HEK293 (cell line): ENCODE data around the gene CCDC24.

Experiments
- CTCF ChIA-PET: fragments of 350-600 bp; formaldehyde crosslinking; extraction: SDS; loops from one replicate; lab custom pipeline; 2021; ENCODE audit warnings: antibody characterized with exemption; lab: Yijun Ruan, JAX
- POLR2A ChIA-PET: fragments of 300-600 bp; formaldehyde crosslinking; extraction: SDS; loops from one replicate; lab custom pipeline; 2020; ENCODE audit warnings: antibody characterized with exemption, inconsistent platforms; lab: Yijun Ruan, JAX
- H3K27ac ChIP-seq: fragments of 200-500 bp; sonication (Bioruptor generic); 2 replicates; pipeline ENCODE4 v1.5.1; 2014; ENCODE audit warnings: low read depth, low read length, control low read depth, inconsistent platforms; ENCODE audit errors: extremely low read depth
- H3K36me3 ChIP-seq, 2 experiments: fragments of 200-500 bp in 1 of 2; sonication (Bioruptor generic) in 1 of 2; 1 replicate in 1 of 2; 2 replicates in 1 of 2; pipeline ENCODE4 v1.5.1; 2014 to 2017; ENCODE audit warnings: inconsistent platforms in 2 of 2, low read length in 2 of 2; ENCODE audit not compliant: control insufficient read depth in 2 of 2, insufficient read depth in 1 of 2
- H3K4me1 ChIP-seq: fragments of 200-500 bp; sonication (Bioruptor generic); 2 replicates; pipeline ENCODE4 v1.5.1; 2014; ENCODE audit warnings: mild to moderate bottlenecking, low read length, inconsistent platforms; ENCODE audit not compliant: control insufficient read depth, insufficient read depth
- H3K4me3 ChIP-seq: 2 replicates; pipeline ENCODE4 v1.5.1; 2011; ENCODE audit warnings: low read depth, mild to moderate bottlenecking, control low read depth, low read length, moderate library complexity
- H3K9me3 ChIP-seq: fragments of 200-500 bp; sonication (Bioruptor generic); 2 replicates; pipeline ENCODE4 v1.5.1; 2014; ENCODE audit warnings: low read depth, low read length, inconsistent platforms; ENCODE audit not compliant: control insufficient read depth, insufficient read depth
- EGR2 ChIP-seq: fragments of 450-650 bp; formaldehyde crosslinking; IDR thresholded peaks from 2 replicates; pipeline ENCODE4 v1.5.1; 2016; ENCODE audit warnings: low read depth, missing biosample characterization, missing genetic modification characterization
- HOXA7 ChIP-seq: sonication (generic); formaldehyde crosslinking; IDR thresholded peaks from 2 replicates; pipeline ENCODE4 v1.8.1; 2022; ENCODE audit warnings: missing genetic modification reagents, borderline replicate concordance
- KLF8 ChIP-seq: fragments of 450-650 bp; formaldehyde crosslinking; IDR thresholded peaks from 2 replicates; pipeline ENCODE4 v1.5.1; 2016; ENCODE audit warnings: missing biosample characterization, missing genetic modification characterization
- MYNN ChIP-seq: fragments of 450-650 bp; formaldehyde crosslinking; IDR thresholded peaks from 2 replicates; pipeline ENCODE4 v1.5.1; 2016; ENCODE audit warnings: missing biosample characterization, missing genetic modification characterization, borderline replicate concordance
- PBX3 ChIP-seq: sonication (generic); formaldehyde crosslinking; IDR thresholded peaks from 2 replicates; pipeline ENCODE4 v1.8.1; 2022; ENCODE audit warnings: mild to moderate bottlenecking, moderate library complexity, missing genetic modification reagents
- SALL2 ChIP-seq: fragments of 450-650 bp; formaldehyde crosslinking; IDR thresholded peaks from 2 replicates; pipeline ENCODE4 v1.5.0; 2017; ENCODE audit warnings: missing biosample characterization, mild to moderate bottlenecking, missing genetic modification characterization, borderline replicate concordance
- SCRT2 ChIP-seq: fragments of 450-650 bp; formaldehyde crosslinking; IDR thresholded peaks from 2 replicates; pipeline ENCODE4 v1.5.1; 2016; ENCODE audit warnings: missing biosample characterization, missing genetic modification characterization
- WT1 ChIP-seq: fragments of 450-650 bp; formaldehyde crosslinking; IDR thresholded peaks from 2 replicates; pipeline ENCODE4 v1.5.1; 2016; ENCODE audit warnings: missing biosample characterization, missing genetic modification characterization
- ZBTB10 ChIP-seq: fragments of 450-650 bp; formaldehyde crosslinking; IDR thresholded peaks from 2 replicates; pipeline ENCODE4 v1.5.1; 2016; ENCODE audit warnings: missing biosample characterization, missing genetic modification characterization
- ZIC2 ChIP-seq: fragments of 450-650 bp; formaldehyde crosslinking; IDR thresholded peaks from 2 replicates; pipeline ENCODE4 v1.5.1; 2016; ENCODE audit warnings: missing biosample characterization, missing genetic modification characterization
- ZNF169 ChIP-seq: fragments of 450-650 bp; formaldehyde crosslinking; IDR thresholded peaks from 2 replicates; pipeline ENCODE4 v1.5.1; 2016; ENCODE audit warnings: missing biosample characterization, missing genetic modification characterization
- ZNF280C ChIP-seq: fragments of 450-650 bp; formaldehyde crosslinking; IDR thresholded peaks from 2 replicates; pipeline ENCODE4 v1.5.1; 2016; ENCODE audit warnings: missing biosample characterization, missing genetic modification characterization
- ZNF398 ChIP-seq: fragments of 450-650 bp; formaldehyde crosslinking; IDR thresholded peaks from 2 replicates; pipeline ENCODE4 v1.5.1; 2017; ENCODE audit warnings: missing biosample characterization, missing genetic modification characterization
- ZNF488 ChIP-seq: fragments of 450-650 bp; formaldehyde crosslinking; IDR thresholded peaks from 2 replicates; pipeline ENCODE4 v1.5.1; 2016; ENCODE audit warnings: missing biosample characterization, missing genetic modification characterization
- ZNF560 ChIP-seq: fragments of 450-650 bp; formaldehyde crosslinking; IDR thresholded peaks from 2 replicates; pipeline ENCODE4 v1.5.1; 2017; ENCODE audit warnings: missing biosample characterization, missing genetic modification characterization, borderline replicate concordance
- ZNF600 ChIP-seq: fragments of 450-650 bp; formaldehyde crosslinking; IDR thresholded peaks from 2 replicates; pipeline ENCODE4 v1.5.1; 2016; ENCODE audit warnings: missing biosample characterization, missing genetic modification characterization
- ZNF610 ChIP-seq: fragments of 450-650 bp; formaldehyde crosslinking; IDR thresholded peaks from 2 replicates; pipeline ENCODE4 v1.5.1; 2016; ENCODE audit warnings: missing biosample characterization, missing genetic modification characterization, borderline replicate concordance
- ZNF626 ChIP-seq: fragments of 450-650 bp; sonication (Bioruptor Pico); formaldehyde crosslinking; IDR thresholded peaks from 2 replicates; pipeline ENCODE4 v1.5.1; 2018; ENCODE audit warnings: missing biosample characterization, missing genetic modification characterization, inconsistent platforms
- ZNF629 ChIP-seq: fragments of 450-650 bp; formaldehyde crosslinking; IDR thresholded peaks from 2 replicates; pipeline ENCODE4 v1.5.1; 2017; ENCODE audit warnings: missing biosample characterization, missing genetic modification characterization
- TF ChIP-seq, protein P1 (sequence below): fragments of 450-650 bp; formaldehyde crosslinking; IDR thresholded peaks from 2 replicates; pipeline ENCODE4 v1.5.1; 2016; ENCODE audit warnings: missing biosample characterization, missing genetic modification characterization

Gene CCDC24

DNA sequence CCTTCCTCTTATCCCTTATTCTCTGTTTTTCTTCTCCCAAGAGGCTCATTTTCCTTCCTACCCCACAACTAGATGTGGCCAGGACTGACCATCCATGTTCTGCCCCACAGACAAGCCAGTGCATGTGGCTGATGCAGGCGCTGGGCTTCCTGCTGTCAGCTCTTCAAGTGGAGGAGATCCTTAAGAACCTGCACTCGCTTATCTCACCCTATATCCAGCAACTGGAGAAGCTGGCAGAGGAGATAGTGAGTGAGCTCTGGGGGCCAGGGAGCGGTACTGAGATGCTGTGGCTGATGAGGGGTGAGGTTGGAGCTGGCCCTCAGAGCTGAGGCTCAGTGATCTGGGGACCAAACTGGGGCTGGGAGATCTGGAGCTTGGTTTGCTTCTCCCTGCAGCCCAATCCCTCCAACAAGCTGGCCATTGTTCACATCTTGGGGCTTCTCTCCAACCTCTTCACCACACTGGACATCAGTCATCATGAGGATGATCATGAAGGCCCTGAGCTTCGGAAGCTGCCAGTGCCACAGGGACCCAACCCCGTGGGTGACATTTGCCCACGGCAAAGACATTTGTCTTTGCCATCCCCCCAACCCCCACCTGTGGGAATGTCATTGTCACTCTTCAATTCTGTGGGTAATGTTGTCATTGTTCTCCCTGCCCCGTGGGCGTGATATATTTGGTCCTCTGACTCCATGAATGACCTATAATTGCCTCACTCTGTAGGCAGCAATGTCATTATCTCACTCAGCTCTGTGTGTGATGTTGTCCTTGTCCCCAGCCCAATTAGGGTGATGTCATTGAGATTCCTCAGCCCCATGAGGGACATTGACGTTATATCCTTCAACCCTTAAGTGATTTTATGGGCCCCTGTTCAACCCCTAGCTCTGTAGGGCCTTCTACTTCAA lies 32.8 kb upstream of the CCDC24 start (continued):
- no peak for TF ChIP-seq ZNF610 (tag by site-specific recombination)
- peak; percentile 98 for TF ChIP-seq ZNF629
- TF ChIP-seq, protein P1, sequence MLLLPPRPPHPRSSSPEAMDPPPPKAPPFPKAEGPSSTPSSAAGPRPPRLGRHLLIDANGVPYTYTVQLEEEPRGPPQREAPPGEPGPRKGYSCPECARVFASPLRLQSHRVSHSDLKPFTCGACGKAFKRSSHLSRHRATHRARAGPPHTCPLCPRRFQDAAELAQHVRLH (tag by site-specific recombination), result no peak

DNA sequence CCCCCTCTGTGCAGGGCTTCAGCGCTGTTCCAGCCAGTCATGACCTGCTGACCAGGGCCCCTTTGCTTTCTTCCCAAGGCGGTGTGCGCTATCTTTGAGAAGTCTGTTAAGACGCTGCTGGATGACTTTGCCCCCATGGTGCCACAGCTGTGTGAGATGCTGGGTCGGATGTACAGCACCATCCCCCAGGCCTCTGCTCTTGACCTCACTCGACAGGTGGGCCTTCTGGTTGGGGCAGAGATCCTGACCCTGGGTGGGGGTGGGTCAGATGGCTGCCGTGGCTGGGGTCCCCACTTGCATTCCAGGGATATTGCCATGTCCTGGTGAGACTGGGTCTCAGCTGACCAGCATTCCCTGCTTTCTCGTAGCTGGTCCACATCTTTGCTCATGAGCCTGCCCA lies 30.6 kb upstream of the CCDC24 start:
- H3K27ac ChIP-seq, result no peak overlapping the region
- TF ChIP-seq ZNF280C (tag by site-specific recombination), result no peak
- no peak for TF ChIP-seq ZIC2 (tag by site-specific recombination)
- peak; percentile 76 for TF ChIP-seq SCRT2 (tag by site-specific recombination)
- no peak for TF ChIP-seq WT1 (tag by site-specific recombination)
- no peaks in the 10 kb centered on the region for H3K4me1 ChIP-seq
- POLR2A ChIA-PET, result no interaction called here
- no peaks in the 10 kb centered on the region for H3K9me3 ChIP-seq
- CTCF ChIA-PET, result no interaction called here
- H3K36me3 ChIP-seq, result peaks cover 0 to 100% of the 10 kb centered on the region in 2 experiments; a peak in 1 of 3 replicates
- H3K4me3 ChIP-seq, result no peak overlapping the region

- H3K36me3 ChIP-seq, result peaks cover 0 to 100% of the 10 kb centered on the region in 2 experiments; a peak in 1 of 3 replicates
- TF ChIP-seq EGR2 (tag by site-specific recombination), result no peak
- no peak for TF ChIP-seq ZNF398
- TF ChIP-seq MYNN, result no peak
- TF ChIP-seq PBX3 (CRISPR knock-in tag), result no peak
- no peaks in the 10 kb centered on the region for H3K9me3 ChIP-seq
- H3K4me3 ChIP-seq, result no peak overlapping the region
- H3K27ac ChIP-seq, result no peak overlapping the region
- no peaks in the 10 kb centered on the region for H3K4me1 ChIP-seq
- CTCF ChIA-PET, result no interaction called here
- POLR2A ChIA-PET, result no interaction called here
These were observed 29.7 kb upstream of the CCDC24 start for GRCh38 chr1:43961692-43962091.

- no peaks in the 10 kb centered on the region for H3K9me3 ChIP-seq
- no peak overlapping the region for H3K4me3 ChIP-seq
- no peaks in the 10 kb centered on the region for H3K4me1 ChIP-seq
- POLR2A ChIA-PET, result no interaction called here
- peaks cover 0 to 100% of the 10 kb centered on the region in 2 experiments; a peak in 1 of 3 replicates for H3K36me3 ChIP-seq
- CTCF ChIA-PET, result no interaction called here
- H3K27ac ChIP-seq, result no peak overlapping the region
- TF ChIP-seq KLF8 (tag by site-specific recombination), result no peak
- no peak for TF ChIP-seq ZNF560
- no peak for TF ChIP-seq ZNF626 (tag by site-specific recombination)
- TF ChIP-seq ZNF600 (tag by site-specific recombination), result no peak
- no peak for TF ChIP-seq SALL2 (tag by site-specific recombination)
- TF ChIP-seq ZNF488 (tag by site-specific recombination), result no peak
- no peak for TF ChIP-seq HOXA7 (CRISPR knock-in tag)
- no peak for TF ChIP-seq ZNF169 (tag by site-specific recombination)
- no peak for TF ChIP-seq ZBTB10
These were observed 29.1 kb upstream of the CCDC24 start for GRCh38 chr1:43962324-43962723.
